Fibroblast of lung (primary cell): ENCODE results near the gene SH3GL2.

ENCODE experiments used
- CTCF ChIP-seq, 2 donors: IDR thresholded peaks in 1 of 2; conservative IDR thresholded peaks in 1 of 2; 1 replicate in 1 of 2; 2 replicates in 1 of 2; pipeline ENCODE4 v1.5.1; 2011 to 2012; ENCODE audit warnings: low read length in 2 of 2, control low read depth in 1 of 2, inconsistent platforms in 1 of 2, low read depth in 1 of 2, mild to moderate bottlenecking in 1 of 2
- EZH2 ChIP-seq: IDR thresholded peaks from 2 replicates; pipeline ENCODE4 v1.5.1; 2012; ENCODE audit warnings: low read length, control low read depth, mild to moderate bottlenecking; ENCODE audit errors: missing control alignments

DNA sequence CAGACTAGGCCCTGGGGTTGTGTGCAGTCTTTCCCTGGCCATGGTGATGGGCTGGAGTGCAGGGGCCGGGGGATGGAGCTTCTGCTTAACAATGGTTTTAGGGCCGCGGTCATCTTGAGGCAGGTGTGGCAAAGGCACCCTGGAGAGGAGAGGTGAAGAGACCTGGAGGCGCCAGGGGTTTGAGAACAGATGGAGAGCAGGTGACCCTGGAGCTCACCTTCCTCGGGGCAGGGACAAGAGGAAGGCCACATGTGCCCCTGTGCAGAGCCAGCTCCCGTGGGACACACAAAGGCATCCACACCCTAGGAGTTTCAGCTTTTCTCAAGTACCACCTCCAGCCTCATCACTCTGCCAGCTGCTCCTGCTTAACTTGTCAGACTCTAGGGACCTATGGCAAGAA is 46.4 kb upstream of the SH3GL2 start:
- TF ChIP-seq EZH2 (no peak), CTCF (conservative IDR thresholded peaks at IDR 0.05 in 1 of 2, IDR thresholded peaks at IDR 0.05 in 1 of 2; ENCODE audit: low read depth in 1 of 2, low read length in 2 of 2) (no peak)
